ENCODE data around the gene CRTC1. TPM values are rescaled to one million over a fixed set of nuclear protein-coding genes. Genes with fewer than 3 reads are reported as not detected.

The CRTC1 gene
- total RNA-seq, 1 donor from 2014 or later = 2.3 TPM

GRCh38 chr19:18759995-18760426 is 76.5 kb downstream of the CRTC1 start:
- TF ChIP-seq, protein P1, sequence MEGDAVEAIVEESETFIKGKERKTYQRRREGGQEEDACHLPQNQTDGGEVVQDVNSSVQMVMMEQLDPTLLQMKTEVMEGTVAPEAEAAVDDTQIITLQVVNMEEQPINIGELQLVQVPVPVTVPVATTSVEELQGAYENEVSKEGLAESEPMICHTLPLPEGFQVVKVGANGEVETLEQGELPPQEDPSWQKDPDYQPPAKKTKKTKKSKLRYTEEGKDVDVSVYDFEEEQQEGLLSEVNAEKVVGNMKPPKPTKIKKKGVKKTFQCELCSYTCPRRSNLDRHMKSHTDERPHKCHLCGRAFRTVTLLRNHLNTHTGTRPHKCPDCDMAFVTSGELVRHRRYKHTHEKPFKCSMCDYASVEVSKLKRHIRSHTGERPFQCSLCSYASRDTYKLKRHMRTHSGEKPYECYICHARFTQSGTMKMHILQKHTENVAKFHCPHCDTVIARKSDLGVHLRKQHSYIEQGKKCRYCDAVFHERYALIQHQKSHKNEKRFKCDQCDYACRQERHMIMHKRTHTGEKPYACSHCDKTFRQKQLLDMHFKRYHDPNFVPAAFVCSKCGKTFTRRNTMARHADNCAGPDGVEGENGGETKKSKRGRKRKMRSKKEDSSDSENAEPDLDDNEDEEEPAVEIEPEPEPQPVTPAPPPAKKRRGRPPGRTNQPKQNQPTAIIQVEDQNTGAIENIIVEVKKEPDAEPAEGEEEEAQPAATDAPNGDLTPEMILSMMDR (IDR thresholded peaks at IDR 0.05; ENCODE audit: insufficient read depth, low read length, poor library complexity, severe bottlenecking) = no peak
- DNase-seq (ENCODE audit: low read depth) = no peak
- Histone ChIP-seq H3K27me3 (ENCODE audit: control insufficient read depth, insufficient read depth, low read length) (peaks cover 3% of the 10 kb centered on the region), H3K4me3 (ENCODE audit: low read depth, low read length) (no peak overlapping the region), H3K36me3 (ENCODE audit: control insufficient read depth, insufficient read depth, low read length) (no peaks in the 10 kb centered on the region)

DNA sequence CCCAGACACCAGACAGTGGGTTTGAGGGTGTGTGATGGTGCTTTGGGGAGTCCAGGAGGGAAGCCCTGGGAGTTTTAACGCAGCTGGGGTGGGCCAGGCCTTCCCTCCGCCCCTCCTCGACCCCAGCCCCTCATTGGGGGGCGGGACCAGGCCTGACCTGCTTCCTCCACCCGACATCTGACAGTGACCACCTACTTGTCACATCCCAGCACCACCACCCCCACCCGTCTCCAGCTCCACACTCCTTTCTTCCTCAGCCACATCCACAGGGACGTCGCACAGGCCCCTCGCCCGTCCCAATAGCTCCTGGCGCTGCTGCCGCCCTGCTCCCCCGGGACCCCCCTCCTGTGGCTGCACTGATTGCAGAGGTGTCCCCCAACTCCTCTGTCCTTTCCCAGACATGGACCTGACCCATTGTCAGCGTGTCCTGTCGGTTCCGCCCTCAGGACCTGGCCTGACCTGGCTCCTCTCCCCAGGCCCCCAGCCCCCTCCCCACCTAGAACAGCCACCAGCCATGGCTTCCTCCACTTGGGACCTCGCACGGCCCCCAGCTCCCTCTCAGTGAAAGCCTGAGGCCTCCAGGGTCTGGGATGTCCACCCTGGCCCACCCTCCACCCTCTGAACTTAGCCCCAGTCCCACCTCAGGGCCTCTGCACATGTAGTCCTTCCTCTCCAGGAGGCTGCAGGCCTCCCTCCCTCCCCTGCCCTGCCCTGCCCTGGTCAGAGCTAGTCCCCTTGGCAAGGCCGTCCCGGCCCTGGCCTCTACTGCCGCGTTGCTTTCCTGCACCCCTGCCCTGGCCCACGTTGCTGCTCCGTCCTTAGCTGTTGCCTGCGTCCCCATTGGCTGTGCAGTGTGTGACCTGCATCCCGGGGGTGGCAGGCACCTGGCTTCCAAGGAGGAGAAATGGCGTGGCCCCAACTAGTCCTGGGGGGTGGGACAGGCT is 77.2 kb downstream of the CRTC1 start:
- peaks cover 3% of the 10 kb centered on the region for H3K27me3 ChIP-seq (ENCODE audit: control insufficient read depth, insufficient read depth, low read length)
- no peak overlapping the region for H3K4me3 ChIP-seq (ENCODE audit: low read depth, low read length)
- H3K36me3 ChIP-seq (ENCODE audit: control insufficient read depth, insufficient read depth, low read length) = no peaks in the 10 kb centered on the region
- DNase-seq (ENCODE audit: low read depth) = no peak
- TF ChIP-seq, protein P1 (IDR thresholded peaks at IDR 0.05; ENCODE audit: insufficient read depth, low read length, poor library complexity, severe bottlenecking) = no peak

DNA sequence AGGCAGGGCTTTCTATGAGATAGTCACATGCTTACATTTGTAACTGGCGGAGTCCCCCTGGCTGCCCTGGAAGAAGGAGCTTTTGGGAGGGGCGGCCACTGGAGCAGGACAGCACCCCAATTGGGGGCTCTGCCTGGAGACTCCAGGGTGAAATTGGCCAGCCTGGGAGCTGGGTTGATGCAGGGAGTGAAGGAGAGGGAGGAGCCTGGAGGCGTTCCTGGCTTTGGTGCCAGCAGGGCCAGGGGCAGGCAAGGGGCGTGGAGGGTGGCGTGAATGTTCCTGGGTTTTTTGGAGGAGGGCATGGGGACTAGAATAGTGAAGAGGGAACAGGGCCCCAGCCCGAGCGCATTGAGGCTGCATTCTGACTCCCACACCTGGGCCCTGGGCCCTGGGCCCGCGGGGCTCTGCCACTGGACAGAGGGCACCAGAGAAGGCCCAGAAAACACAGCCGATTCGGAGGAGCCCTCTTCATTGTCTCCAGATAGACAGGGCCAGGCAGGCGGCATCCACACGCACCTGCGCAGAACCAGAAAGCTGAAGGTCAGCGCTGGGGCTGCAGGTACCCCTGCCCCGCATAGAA is 78.1 kb downstream of the CRTC1 start:
- Histone ChIP-seq H3K36me3 (ENCODE audit: control insufficient read depth, insufficient read depth, low read length) (no peaks in the 10 kb centered on the region), H3K27me3 (ENCODE audit: control insufficient read depth, insufficient read depth, low read length) (peaks cover 3% of the 10 kb centered on the region), H3K4me3 (ENCODE audit: low read depth, low read length) (no peak overlapping the region)
- DNase-seq (ENCODE audit: low read depth) = no peak
- TF ChIP-seq, protein P1 (IDR thresholded peaks at IDR 0.05; ENCODE audit: insufficient read depth, low read length, poor library complexity, severe bottlenecking) = no peak

- Histone ChIP-seq H3K36me3 (ENCODE audit: control insufficient read depth, insufficient read depth, low read length) (no peaks in the 10 kb centered on the region), H3K27me3 (ENCODE audit: control insufficient read depth, insufficient read depth, low read length) (peaks cover 3% of the 10 kb centered on the region), H3K4me3 (ENCODE audit: low read depth, low read length) (no peak overlapping the region)
- TF ChIP-seq, protein P1 (IDR thresholded peaks at IDR 0.05; ENCODE audit: insufficient read depth, low read length, poor library complexity, severe bottlenecking) = no peak
- no peak for DNase-seq (ENCODE audit: low read depth)
These were observed 78.9 kb downstream of the CRTC1 start for GRCh38 chr19:18762125-18763023.

DNA sequence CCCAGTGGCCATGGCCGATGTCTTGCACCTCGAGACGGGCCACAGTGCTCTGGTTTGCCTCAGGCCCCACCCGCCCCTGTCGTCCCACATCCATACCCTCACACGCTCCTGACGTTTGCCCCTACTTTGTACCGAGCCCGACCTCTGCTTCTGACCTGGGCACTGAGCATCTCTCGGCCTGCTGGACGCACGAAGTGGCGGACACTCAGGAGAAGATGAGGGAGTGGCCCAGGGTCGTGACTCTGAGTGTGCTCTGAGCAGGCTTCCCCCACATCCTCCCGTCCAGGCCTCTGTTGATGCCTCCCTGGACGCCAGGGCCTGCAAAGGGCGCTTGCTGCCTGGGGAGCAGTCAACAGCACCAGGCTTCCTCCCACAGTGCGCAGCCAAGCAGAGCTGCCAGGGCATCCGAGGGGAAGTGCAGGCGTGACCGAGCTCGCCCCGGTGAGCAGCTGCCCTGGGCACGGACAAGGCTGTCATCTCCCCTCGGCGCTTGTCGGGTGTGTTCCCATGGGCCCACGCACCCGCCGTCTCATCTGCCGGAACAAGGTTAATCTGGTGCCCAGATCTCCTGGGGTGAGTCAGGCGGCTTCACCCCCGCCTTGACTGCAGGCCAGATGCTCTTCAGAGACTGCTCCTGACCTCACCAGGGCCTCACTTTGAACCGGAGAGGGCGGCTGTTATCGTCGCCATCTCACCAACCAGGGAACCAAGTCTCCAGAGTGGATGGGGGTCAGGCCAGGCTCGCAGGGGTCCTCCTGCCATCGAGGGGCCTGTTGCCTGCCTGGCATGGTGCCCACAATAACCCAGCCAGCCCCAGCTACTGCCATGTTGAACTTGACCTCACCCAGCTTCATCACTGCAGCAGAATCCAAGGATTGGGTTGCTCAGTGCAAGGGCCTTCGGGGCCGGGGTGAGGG is 80.5 kb downstream of the CRTC1 start:
- no peak overlapping the region for H3K4me3 ChIP-seq (ENCODE audit: low read depth, low read length)
- H3K27me3 ChIP-seq (ENCODE audit: control insufficient read depth, insufficient read depth, low read length) = peaks cover 3% of the 10 kb centered on the region
- H3K36me3 ChIP-seq (ENCODE audit: control insufficient read depth, insufficient read depth, low read length) = no peaks in the 10 kb centered on the region
- DNase-seq (ENCODE audit: low read depth) = peak; percentile 63
- TF ChIP-seq, protein P1 (IDR thresholded peaks at IDR 0.05; ENCODE audit: insufficient read depth, low read length, poor library complexity, severe bottlenecking) = no peak

All from kidney epithelial cell (primary cell).